ENCODE results near the gene GALNT9.

DNA sequence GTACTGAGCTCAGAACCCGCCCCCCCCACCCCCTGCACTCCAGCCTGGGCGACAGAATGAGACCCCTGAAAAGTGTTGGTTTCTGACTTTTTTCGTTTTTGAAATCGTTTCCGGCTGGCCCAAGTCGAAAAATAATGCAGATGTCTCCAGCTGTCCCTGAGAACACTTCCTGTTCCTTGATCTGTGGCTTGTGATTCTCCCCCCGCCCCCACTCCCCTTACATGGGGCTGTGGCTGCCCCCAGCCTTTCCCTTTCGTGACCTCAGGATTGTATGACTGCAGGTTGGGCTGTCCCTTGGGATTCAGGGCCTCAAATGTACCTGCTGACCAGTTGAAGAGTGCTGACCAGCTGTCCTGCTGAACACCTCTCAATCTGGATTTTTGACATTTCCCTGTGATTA, 151.1 kb downstream of the GALNT9 start:
- no peak for TF ChIP-seq EZH2 (IDR thresholded peaks at IDR 0.05)
- TF ChIP-seq, protein P1, sequence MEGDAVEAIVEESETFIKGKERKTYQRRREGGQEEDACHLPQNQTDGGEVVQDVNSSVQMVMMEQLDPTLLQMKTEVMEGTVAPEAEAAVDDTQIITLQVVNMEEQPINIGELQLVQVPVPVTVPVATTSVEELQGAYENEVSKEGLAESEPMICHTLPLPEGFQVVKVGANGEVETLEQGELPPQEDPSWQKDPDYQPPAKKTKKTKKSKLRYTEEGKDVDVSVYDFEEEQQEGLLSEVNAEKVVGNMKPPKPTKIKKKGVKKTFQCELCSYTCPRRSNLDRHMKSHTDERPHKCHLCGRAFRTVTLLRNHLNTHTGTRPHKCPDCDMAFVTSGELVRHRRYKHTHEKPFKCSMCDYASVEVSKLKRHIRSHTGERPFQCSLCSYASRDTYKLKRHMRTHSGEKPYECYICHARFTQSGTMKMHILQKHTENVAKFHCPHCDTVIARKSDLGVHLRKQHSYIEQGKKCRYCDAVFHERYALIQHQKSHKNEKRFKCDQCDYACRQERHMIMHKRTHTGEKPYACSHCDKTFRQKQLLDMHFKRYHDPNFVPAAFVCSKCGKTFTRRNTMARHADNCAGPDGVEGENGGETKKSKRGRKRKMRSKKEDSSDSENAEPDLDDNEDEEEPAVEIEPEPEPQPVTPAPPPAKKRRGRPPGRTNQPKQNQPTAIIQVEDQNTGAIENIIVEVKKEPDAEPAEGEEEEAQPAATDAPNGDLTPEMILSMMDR (IDR thresholded peaks at IDR 0.05) = no peak
- TF ChIP-seq EZH2phosphoT487 (IDR thresholded peaks at IDR 0.05) = no peak
